ENCODE data around the gene MAGOH.

The MAGOH gene

GRCh38 chr1:53250325-53250724 is 12.0 kb upstream of the MAGOH start:
- DNase-seq (ENCODE audit: low read depth) = no peak
- TF ChIP-seq CTCF (IDR thresholded peaks at IDR 0.05; ENCODE audit: low read depth, low read length) (no peak), MYC (IDR thresholded peaks at IDR 0.05; ENCODE audit: low read depth, low read length) (no peak), MAX (IDR thresholded peaks at IDR 0.05; ENCODE audit: low read depth, low read length) (no peak), POLR2A (IDR thresholded peaks at IDR 0.05; ENCODE audit: extremely low read depth, insufficient read length) (no peak)
- no peak overlapping the region for H3K4me3 ChIP-seq (ENCODE audit: low read depth, low read length)

- H3K4me3 ChIP-seq (ENCODE audit: low read depth, low read length) = no peak overlapping the region
- no peak for TF ChIP-seq MYC (IDR thresholded peaks at IDR 0.05; ENCODE audit: low read depth, low read length)
- no peak for TF ChIP-seq CTCF (IDR thresholded peaks at IDR 0.05; ENCODE audit: low read depth, low read length)
- TF ChIP-seq MAX (IDR thresholded peaks at IDR 0.05; ENCODE audit: low read depth, low read length) = no peak
- TF ChIP-seq POLR2A (IDR thresholded peaks at IDR 0.05; ENCODE audit: extremely low read depth, insufficient read length) = no peak
- DNase-seq (ENCODE audit: low read depth) = no peak
Observed at GRCh38 chr1:53249706-53250105, 11.4 kb upstream of the MAGOH start.

- DNase-seq (ENCODE audit: low read depth) = no peak
- no peak for TF ChIP-seq CTCF (IDR thresholded peaks at IDR 0.05; ENCODE audit: low read depth, low read length)
- no peak for TF ChIP-seq POLR2A (IDR thresholded peaks at IDR 0.05; ENCODE audit: extremely low read depth, insufficient read length)
- TF ChIP-seq MYC (IDR thresholded peaks at IDR 0.05; ENCODE audit: low read depth, low read length) = no peak
- no peak for TF ChIP-seq MAX (IDR thresholded peaks at IDR 0.05; ENCODE audit: low read depth, low read length)
- no peak overlapping the region for H3K4me3 ChIP-seq (ENCODE audit: low read depth, low read length)
Observed at GRCh38 chr1:53246261-53247134, 8.2 kb upstream of the MAGOH start.

GRCh38 chr1:53244141-53244540 is 5.8 kb upstream of the MAGOH start:
- no peak for DNase-seq (ENCODE audit: low read depth)
- H3K4me3 ChIP-seq (ENCODE audit: low read depth, low read length) = no peak overlapping the region
- TF ChIP-seq MAX (IDR thresholded peaks at IDR 0.05; ENCODE audit: low read depth, low read length) (no peak), CTCF (IDR thresholded peaks at IDR 0.05; ENCODE audit: low read depth, low read length) (no peak), POLR2A (IDR thresholded peaks at IDR 0.05; ENCODE audit: extremely low read depth, insufficient read length) (no peak), MYC (IDR thresholded peaks at IDR 0.05; ENCODE audit: low read depth, low read length) (no peak)

GRCh38 chr1:53242381-53242780 is 4.1 kb upstream of the MAGOH start:
- no peak for DNase-seq (ENCODE audit: low read depth)
- TF ChIP-seq CTCF (IDR thresholded peaks at IDR 0.05; ENCODE audit: low read depth, low read length) (no peak), MAX (IDR thresholded peaks at IDR 0.05; ENCODE audit: low read depth, low read length) (no peak), POLR2A (IDR thresholded peaks at IDR 0.05; ENCODE audit: extremely low read depth, insufficient read length) (no peak), MYC (IDR thresholded peaks at IDR 0.05; ENCODE audit: low read depth, low read length) (no peak)
- H3K4me3 ChIP-seq (ENCODE audit: low read depth, low read length) = no peak overlapping the region
